Spleen (tissue), 11 donors: ENCODE results near the gene MAU2. TPM values are rescaled to one million over a fixed set of nuclear protein-coding genes. Genes with fewer than 3 reads are reported as not detected.

Experiments used
- DNase-seq: peaks from one replicate; pipeline ENCODE4 v3.0.0-alpha.2; 2020
- H3K27ac ChIP-seq, 8 donors: fragments of 200-600 bp; sonication (generic) in 7 of 8; 1 replicate in 4 of 8; 2 replicates in 4 of 8; pipeline versions ENCODE4 v1.5.0 to v1.8.0; 2016 to 2021; ENCODE audit warnings: inconsistent platforms in 4 of 8, mild to moderate bottlenecking in 4 of 8, moderate library complexity in 1 of 8
- H3K27me3 ChIP-seq, 7 donors: fragments of 200-600 bp; sonication (generic) in 6 of 7; replicated peaks in 1 of 7; 1 replicate in 4 of 7; 2 replicates in 3 of 7; pipeline versions ENCODE4 v1.5.0 to v1.8.0; 2016 to 2021; ENCODE audit warnings: inconsistent platforms in 3 of 7, mild to moderate bottlenecking in 1 of 7
- H3K36me3 ChIP-seq, 6 donors: fragments of 200-600 bp; sonication (generic) in 5 of 6; 1 replicate in 4 of 6; 2 replicates in 2 of 6; pipeline versions ENCODE4 v1.5.0 to v1.8.0; 2016 to 2021; ENCODE audit warnings: inconsistent platforms in 2 of 6
- H3K4me1 ChIP-seq, 6 donors: fragments of 200-600 bp; sonication (generic) in 5 of 6; 1 replicate in 3 of 6; 2 replicates in 3 of 6; pipeline versions ENCODE4 v1.5.0 to v1.8.0; 2016 to 2021; ENCODE audit warnings: inconsistent platforms in 3 of 6
- H3K4me3 ChIP-seq, 8 donors: fragments of 200-600 bp; sonication (generic) in 7 of 8; 1 replicate in 4 of 8; 2 replicates in 4 of 8; pipeline versions ENCODE4 v1.5.0 to v1.8.0; 2016 to 2021; ENCODE audit warnings: inconsistent platforms in 4 of 8, mild to moderate bottlenecking in 4 of 8, moderate library complexity in 2 of 8
- H3K9me3 ChIP-seq, 8 donors: fragments of 200-600 bp; sonication (generic) in 7 of 8; 1 replicate in 4 of 8; 2 replicates in 4 of 8; pipeline versions ENCODE4 v1.5.0 to v1.8.0; 2016 to 2021; ENCODE audit warnings: inconsistent platforms in 4 of 8
- POLR2A ChIP-seq, 3 donors: fragments of 450-650 bp; IDR thresholded peaks; one replicate each; pipeline ENCODE4 v1.5.1; 2017; ENCODE audit warnings: antibody characterized with exemption in 3 of 3, mild to moderate bottlenecking in 1 of 3
- POLR2AphosphoS5 ChIP-seq, 3 donors: sonication (generic); formaldehyde crosslinking; IDR thresholded peaks; one replicate each; pipeline ENCODE4 v1.5.1; 2017; ENCODE audit warnings: antibody characterized with exemption in 3 of 3
- WGBS, 5 donors: extraction: QIAGEN DNeasy Blood & Tissue Kit in 3 of 5; methylation state at CpG; one replicate each; pipeline versions ENCODE4 v1.1.5 to v1.1.7; 2013 to 2018; 5-methylcytosine and 5-hydroxymethylcytosine counted together
- intact Hi-C: fragments of 100-400 bp; cut with DNase I; formaldehyde crosslinking; loops from one replicate; pipeline ENCODE4 v1.15.0; 2023; ENCODE audit warnings: low total_unique reads
- polyA plus RNA-seq, 3 donors: library from polyadenylated mRNA; stranded (reverse); fragments of 200-250 nt; gene quantifications; one replicate each; pipeline ENCODE4 v1.2.1, GENCODE V29; 2013
- total RNA-seq, 7 donors: library from RNA; depleted of rRNA in 3 of 7; stranded (reverse); fragments of >200 nt in 3 of 7; fragmentation: NEBNext Ultra II Directional in 4 of 7; extraction: Animal tissue kit (Norgen Biotek cat#: 25700) in 4 of 7; gene quantifications; one replicate each; pipeline versions ENCODE4 v1.1.0 to v1.2.1, GENCODE V29; 2016 to 2021
- TF ChIP-seq, protein P1 (sequence below), 11 experiments: fragments of 200-600 bp in 7 of 11; fragments of 450-650 bp in 4 of 11; sonication (generic) in 4 of 11; IDR thresholded peaks in 8 of 11; conservative IDR thresholded peaks in 3 of 11; 1 replicate in 7 of 11; 2 replicates in 4 of 11; pipeline versions ENCODE4 v1.4.0 to v1.8.0; 2016 to 2021; ENCODE audit warnings: antibody characterized with exemption in 11 of 11, inconsistent platforms in 4 of 11, mild to moderate bottlenecking in 1 of 11
- donor health status: healthy with polysubstance abuse.
- donor health status: DM: no; HTN: no; CAD: no; lungs with moderate emphysema.
- donor health status: DM: no; HTN: no; CAD: no.
- donor health status: Bipolar disorder and iron deficiency.
- donor health status: healthy.
- donor health status: DM: no; HTN: no; CAD: no.
- donor health status: DM: yes; HTN: yes; CAD: no.

The MAU2 gene
- total and polyA plus RNA-seq, 10 donors: 12.0 to 133 (median 95.1) TPM

DNA sequence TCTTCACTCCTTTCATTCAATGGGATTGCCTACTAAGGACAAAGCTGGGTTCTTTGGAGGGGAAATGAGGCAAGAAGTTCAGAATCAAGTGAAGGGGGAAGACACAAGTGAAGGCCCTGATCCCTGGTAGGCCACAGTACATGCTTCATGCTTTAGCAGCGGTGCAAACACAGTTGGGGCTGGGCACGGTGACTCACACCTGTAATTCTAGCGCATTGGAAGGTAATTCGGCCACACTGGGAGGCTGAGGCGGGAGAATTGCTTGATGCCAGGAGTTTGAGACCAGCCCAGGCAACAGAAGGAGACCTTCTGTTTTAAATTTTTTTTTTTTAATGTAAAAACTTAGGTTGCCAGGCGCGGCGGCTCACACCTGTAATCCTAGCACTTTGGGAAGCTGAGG lies 61.5 kb downstream of the MAU2 start:
- no peak overlapping the region for H3K4me3 ChIP-seq
- TF ChIP-seq, protein P1, sequence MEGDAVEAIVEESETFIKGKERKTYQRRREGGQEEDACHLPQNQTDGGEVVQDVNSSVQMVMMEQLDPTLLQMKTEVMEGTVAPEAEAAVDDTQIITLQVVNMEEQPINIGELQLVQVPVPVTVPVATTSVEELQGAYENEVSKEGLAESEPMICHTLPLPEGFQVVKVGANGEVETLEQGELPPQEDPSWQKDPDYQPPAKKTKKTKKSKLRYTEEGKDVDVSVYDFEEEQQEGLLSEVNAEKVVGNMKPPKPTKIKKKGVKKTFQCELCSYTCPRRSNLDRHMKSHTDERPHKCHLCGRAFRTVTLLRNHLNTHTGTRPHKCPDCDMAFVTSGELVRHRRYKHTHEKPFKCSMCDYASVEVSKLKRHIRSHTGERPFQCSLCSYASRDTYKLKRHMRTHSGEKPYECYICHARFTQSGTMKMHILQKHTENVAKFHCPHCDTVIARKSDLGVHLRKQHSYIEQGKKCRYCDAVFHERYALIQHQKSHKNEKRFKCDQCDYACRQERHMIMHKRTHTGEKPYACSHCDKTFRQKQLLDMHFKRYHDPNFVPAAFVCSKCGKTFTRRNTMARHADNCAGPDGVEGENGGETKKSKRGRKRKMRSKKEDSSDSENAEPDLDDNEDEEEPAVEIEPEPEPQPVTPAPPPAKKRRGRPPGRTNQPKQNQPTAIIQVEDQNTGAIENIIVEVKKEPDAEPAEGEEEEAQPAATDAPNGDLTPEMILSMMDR (IDR thresholded peaks at IDR 0.05 in 8 of 11, conservative IDR thresholded peaks at IDR 0.05 in 3 of 11): no peak
- DNase-seq: peak; percentile 54
- no peak overlapping the region for H3K27ac ChIP-seq
- H3K27me3 ChIP-seq: no peaks in the 10 kb centered on the region
- no peaks in the 10 kb centered on the region for H3K36me3 ChIP-seq
- intact Hi-C loops: no loop called here
- peaks cover 22 to 76% (median 45%) of the 10 kb centered on the region in 6 donors for H3K4me1 ChIP-seq
- 91 to 95% (median 93%) methylated on average over 8 of the region's 8 CpGs for WGBS, 5 donors
- no peaks in the 10 kb centered on the region for H3K9me3 ChIP-seq

DNA sequence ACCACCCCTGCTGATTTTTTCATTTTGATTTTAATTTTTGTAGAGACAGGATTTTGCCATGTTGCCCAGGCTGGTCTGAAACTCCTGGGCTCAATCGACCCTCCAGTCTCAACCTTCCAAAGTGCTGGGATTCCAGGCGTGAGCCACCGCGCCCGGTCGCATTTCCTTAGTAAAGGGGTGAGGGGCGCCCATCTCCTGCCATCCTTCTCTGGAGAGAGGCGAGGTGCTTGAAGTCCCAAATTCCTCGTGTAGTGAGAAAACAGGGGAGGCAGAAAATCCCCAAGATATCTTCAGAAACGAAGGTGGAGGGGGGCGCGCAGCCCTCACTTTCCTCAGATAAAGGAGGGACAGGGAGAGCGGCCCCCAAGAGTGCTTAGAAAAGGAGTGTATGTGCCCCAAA lies 63.9 kb downstream of the MAU2 start:
- H3K4me1 ChIP-seq: peaks cover 39 to 78% (median 57%) of the 10 kb centered on the region in 6 donors
- intact Hi-C loops: no loop called here
- H3K27me3 ChIP-seq: no peaks in the 10 kb centered on the region
- peak; percentile 79 for DNase-seq
- H3K36me3 ChIP-seq: no peaks in the 10 kb centered on the region
- H3K9me3 ChIP-seq: no peaks in the 10 kb centered on the region
- peak overlapping the region in 7 of 8 donors; percentile 78 to 97 (median 96) for H3K27ac ChIP-seq
- TF ChIP-seq POLR2AphosphoS5 (IDR thresholded peaks at IDR 0.05): no peak
- 72 to 87% (median 83%) methylated on average over 13 of the region's 13 CpGs for WGBS, 5 donors
- peak overlapping the region in 6 of 8 donors; percentile 71 to 89 (median 78) for H3K4me3 ChIP-seq

DNA sequence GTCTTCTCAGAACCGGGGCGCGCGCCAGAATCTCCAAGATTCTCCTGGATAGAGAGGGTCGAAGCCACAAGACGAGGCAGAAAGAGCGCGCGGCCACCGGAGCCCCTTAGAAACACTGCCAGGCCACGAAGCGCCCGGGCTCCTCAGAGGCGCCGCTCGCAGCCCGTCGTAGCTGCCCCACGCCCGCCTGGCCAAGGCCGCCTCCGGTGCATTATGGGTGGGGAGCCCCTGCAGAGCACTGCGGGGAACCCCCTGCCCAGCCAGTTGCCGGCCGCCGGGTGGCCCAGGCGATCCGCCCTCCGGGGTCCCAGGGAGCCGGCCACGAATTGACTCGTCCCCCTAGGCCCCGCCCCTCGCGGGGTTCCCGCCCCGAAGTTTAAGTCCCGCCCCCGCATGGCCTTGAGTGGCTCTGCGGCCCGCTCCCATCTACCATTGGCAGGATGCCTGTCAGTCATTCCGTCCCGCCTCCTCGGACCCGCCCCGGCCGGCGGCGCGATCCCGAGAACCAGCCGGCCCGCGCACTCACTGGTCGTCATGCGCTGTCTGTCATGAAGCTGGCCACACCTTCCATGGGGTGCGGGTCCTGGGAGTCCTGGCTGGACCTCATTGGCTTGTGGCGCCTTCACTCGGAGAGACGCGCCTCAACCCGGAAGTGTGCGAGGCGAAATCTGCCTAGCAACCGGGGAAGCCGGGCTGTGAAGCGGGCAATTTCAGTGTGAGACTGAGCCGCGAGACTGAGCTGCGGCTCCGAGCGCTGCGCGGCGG lies 64.7 kb downstream of the MAU2 start:
- H3K27me3 ChIP-seq: no peaks in the 10 kb centered on the region
- peaks cover 47 to 87% (median 65%) of the 10 kb centered on the region in 6 donors for H3K4me1 ChIP-seq
- 0 to 1% (median 1%) methylated on average over 28 to 75 of the region's 75 CpGs for WGBS, 5 donors
- peak overlapping the region; percentile 78 to 97 (median 95) for H3K27ac ChIP-seq
- TF ChIP-seq, protein P1 (IDR thresholded peaks at IDR 0.05 in 8 of 11, conservative IDR thresholded peaks at IDR 0.05 in 3 of 11): peak in 7 of 11 experiments; percentile 18 to 59 (median 48)
- TF ChIP-seq POLR2A (IDR thresholded peaks at IDR 0.05): peak in 1 of 3 donors; percentile 72
- peak; percentile 73 to 89 (median 84) for TF ChIP-seq POLR2AphosphoS5 (IDR thresholded peaks at IDR 0.05)
- H3K36me3 ChIP-seq: no peaks in the 10 kb centered on the region
- peak overlapping the region; percentile 41 to 89 (median 74) for H3K4me3 ChIP-seq
- H3K9me3 ChIP-seq: no peaks in the 10 kb centered on the region
- intact Hi-C loops: no loop called here
- DNase-seq: peak; percentile 100

DNA sequence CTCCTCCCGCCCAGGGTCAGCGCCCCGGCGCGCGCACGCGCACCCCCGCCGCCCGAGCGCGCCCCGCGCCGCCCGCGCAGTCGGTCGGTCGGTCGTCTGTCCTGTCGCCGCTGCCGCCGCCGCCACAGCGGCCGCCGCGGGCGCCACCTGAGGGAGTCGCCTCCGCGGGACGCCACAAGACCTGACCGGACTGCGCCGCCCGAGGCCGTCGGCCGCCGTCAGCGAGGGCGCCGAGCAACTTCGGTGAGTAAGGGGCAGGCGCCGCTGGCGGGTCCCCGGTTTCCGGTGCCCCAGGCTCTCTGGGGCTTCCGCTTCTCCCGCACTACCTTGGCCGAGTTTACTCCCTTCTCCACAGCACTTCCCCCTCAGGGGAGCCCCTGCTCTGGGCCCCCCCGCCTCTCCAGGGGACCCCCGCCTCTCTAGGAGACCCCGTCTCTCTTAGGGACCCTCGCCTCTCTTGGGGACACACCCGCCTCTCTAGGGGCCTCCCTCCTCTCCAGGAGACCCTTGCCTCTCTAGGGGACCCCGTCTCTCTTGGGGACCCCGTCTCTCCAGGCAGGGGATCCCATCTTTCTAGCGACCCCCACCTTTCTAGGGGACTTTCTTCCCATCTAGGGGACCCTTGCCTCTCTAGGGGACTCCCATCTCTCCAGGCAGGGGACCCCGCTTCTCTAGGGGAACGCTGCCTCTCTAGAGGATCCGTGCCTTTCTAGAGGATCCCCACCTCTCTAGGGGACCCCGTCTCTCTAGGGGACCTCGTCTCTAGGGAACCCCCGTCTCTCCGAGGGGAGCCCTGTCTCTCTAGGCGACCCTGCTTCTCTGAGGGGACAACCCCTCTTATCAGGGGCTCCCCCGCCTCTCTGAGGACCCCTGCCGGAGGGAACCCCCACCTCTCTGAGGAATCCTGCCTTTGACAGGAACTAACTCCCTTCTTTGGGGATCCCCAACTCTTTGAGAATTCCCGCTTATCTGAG lies 65.6 kb downstream of the MAU2 start:
- H3K4me3 ChIP-seq: peak overlapping the region; percentile 48 to 89 (median 74)
- H3K4me1 ChIP-seq: peaks cover 54 to 90% (median 69%) of the 10 kb centered on the region in 6 donors
- no peaks in the 10 kb centered on the region for H3K9me3 ChIP-seq
- WGBS, 5 donors: 1 to 3% (median 1%) methylated on average over 19 to 75 of the region's 75 CpGs
- H3K27ac ChIP-seq: peak overlapping the region; percentile 61 to 97 (median 95)
- no peaks in the 10 kb centered on the region for H3K36me3 ChIP-seq
- H3K27me3 ChIP-seq: no peaks in the 10 kb centered on the region
- TF ChIP-seq POLR2A (IDR thresholded peaks at IDR 0.05) (no peak), POLR2AphosphoS5 (IDR thresholded peaks at IDR 0.05) (no peak)
- TF ChIP-seq, protein P1 (IDR thresholded peaks at IDR 0.05 in 8 of 11, conservative IDR thresholded peaks at IDR 0.05 in 3 of 11): peak in 1 of 11 experiments; percentile 15
- intact Hi-C loops: no loop called here
- DNase-seq: peak; percentile 95
